ENCODE results near the gene STAT5A.
"Not testable (repeated sequence)": the region's sequence is repeated elsewhere in the genome, so short reads cannot be mapped to it uniquely, and the experiment has no call there.

The STAT5A gene

DNA sequence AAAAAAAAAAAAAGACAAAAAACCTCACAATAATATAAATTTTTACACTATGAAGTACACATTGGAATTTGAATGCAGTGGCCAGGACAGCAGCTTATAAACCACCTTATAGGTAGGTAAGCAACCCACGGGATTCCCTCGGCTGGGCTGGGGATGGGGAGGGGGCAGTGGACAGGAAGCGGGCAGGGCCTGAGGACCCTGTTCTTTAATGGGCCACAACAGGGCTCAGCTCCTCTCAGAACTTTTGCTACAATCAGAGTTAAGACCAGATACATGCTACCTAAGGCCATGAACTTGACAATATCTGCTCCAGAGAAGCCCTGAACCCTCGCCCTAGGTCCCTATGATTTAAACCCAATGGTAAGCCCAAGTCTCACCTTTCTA lies 25.1 kb downstream of the STAT5A start:
- H3K4me3 ChIP-seq (ENCODE audit: low read depth, low read length): no peak overlapping the region
- in situ Hi-C loops (cut with HindIII; ENCODE audit: low sequenced_read_pairs): no loop called here
- no peak for DNase-seq (ENCODE audit: low read depth, low spot score)
- TF ChIP-seq, protein P1, sequence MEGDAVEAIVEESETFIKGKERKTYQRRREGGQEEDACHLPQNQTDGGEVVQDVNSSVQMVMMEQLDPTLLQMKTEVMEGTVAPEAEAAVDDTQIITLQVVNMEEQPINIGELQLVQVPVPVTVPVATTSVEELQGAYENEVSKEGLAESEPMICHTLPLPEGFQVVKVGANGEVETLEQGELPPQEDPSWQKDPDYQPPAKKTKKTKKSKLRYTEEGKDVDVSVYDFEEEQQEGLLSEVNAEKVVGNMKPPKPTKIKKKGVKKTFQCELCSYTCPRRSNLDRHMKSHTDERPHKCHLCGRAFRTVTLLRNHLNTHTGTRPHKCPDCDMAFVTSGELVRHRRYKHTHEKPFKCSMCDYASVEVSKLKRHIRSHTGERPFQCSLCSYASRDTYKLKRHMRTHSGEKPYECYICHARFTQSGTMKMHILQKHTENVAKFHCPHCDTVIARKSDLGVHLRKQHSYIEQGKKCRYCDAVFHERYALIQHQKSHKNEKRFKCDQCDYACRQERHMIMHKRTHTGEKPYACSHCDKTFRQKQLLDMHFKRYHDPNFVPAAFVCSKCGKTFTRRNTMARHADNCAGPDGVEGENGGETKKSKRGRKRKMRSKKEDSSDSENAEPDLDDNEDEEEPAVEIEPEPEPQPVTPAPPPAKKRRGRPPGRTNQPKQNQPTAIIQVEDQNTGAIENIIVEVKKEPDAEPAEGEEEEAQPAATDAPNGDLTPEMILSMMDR (IDR thresholded peaks at IDR 0.05; ENCODE audit: low read depth, low read length): no peak

DNA sequence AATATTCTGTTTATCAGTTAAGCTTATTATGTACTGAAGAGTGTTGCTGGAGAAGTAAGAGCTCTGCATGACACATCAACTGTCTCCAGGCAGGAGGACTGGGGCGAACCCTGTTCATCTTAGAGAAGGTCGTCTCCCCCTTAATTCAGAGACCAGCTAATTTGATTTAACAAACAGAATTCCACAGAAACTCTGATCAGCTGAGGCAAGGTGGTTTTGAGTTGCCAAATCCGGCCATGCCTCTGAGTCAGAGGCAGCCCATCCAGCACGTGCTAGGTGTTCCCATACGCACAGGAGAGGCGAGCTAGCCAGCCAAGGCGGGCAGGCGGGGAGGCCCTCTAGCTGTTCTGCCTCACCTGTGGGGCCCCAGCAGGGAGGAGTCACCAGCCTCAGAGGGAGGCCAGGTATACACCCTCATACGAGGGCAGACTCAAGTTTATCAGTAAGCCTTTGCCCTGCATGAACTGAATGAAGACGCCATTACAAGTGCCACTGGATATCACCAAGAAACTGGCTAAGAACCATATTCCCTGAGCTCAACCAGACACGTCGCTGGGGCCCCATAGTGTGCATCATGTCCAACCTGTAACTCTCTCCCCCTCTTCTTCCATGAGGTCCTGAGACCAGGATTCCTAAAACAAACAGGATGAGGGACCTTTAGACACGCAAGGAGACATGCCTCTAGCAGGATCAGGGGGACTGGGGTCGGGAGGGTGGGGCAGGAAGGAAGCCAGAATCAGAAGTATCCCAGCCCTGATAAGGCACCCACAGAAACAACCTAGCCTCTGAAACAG lies 25.7 kb downstream of the STAT5A start:
- TF ChIP-seq, protein P1 (IDR thresholded peaks at IDR 0.05; ENCODE audit: low read depth, low read length): no peak
- in situ Hi-C loops (cut with HindIII; ENCODE audit: low sequenced_read_pairs): no loop called here
- DNase-seq (ENCODE audit: low read depth, low spot score): no peak
- H3K4me3 ChIP-seq (ENCODE audit: low read depth, low read length): no peak overlapping the region

DNA sequence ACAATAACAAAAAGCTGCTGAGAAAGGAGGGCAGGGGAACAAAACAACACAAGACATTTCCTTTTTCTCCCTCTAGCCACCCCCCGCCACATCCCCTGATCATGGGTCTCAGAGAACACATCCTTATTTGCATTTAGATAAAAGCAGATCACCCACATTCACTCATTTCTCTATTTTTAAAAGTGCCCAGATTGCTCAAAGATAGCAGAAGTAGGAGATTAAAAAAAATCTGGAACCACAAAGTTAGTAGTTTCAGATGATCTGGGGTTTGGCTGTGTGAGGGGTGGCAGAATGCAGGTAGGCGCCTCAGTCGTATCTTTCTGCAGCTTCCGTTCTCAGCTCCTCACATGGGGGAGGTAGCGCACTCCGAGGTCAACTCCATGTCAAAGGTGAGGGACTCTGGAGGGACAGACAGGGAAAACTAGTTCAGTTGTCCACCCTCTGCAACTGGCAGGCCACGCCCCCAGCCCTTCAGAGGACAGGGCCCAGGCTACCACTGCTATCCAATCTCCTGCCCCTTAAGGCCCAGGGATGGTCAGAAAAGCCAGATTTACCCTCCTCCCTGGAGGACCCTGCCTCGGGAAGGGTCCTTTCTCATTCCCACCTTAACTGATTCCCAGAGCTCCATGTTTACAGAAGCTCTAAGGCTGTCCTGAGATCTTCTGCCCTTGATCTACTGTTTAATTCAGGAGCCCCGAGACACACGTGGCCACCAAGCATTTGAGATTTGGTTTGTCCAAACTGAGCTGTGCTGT lies 27.3 kb downstream of the STAT5A start:
- TF ChIP-seq, protein P1 (IDR thresholded peaks at IDR 0.05; ENCODE audit: low read depth, low read length): no peak
- H3K4me3 ChIP-seq (ENCODE audit: low read depth, low read length): no peak overlapping the region
- no peak for DNase-seq (ENCODE audit: low read depth, low spot score)
- in situ Hi-C loops (cut with HindIII; ENCODE audit: low sequenced_read_pairs): no loop called here

DNA sequence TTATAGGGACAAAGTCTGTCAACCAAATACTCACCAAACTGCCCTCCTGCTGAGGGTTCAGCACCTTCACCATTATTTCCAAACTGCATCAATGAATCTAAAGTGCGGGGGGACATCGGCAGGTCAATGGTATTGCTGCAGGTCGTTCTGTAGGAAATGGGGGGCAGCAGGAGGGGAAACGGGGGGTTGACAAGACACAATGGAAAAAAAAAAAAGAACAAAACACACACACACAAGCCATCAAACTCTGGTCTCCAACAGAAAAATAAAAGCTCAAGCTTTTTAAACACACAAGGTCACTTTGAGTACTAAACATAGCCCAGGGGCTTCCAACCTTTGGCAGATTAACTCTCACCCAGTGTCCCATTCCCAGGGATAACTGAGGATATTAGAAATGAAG lies 28.5 kb downstream of the STAT5A start:
- TF ChIP-seq, protein P1 (IDR thresholded peaks at IDR 0.05; ENCODE audit: low read depth, low read length): no peak
- no peak for DNase-seq (ENCODE audit: low read depth, low spot score)
- in situ Hi-C loops (cut with HindIII; ENCODE audit: low sequenced_read_pairs): no loop called here
- no peak overlapping the region for H3K4me3 ChIP-seq (ENCODE audit: low read depth, low read length)

DNA sequence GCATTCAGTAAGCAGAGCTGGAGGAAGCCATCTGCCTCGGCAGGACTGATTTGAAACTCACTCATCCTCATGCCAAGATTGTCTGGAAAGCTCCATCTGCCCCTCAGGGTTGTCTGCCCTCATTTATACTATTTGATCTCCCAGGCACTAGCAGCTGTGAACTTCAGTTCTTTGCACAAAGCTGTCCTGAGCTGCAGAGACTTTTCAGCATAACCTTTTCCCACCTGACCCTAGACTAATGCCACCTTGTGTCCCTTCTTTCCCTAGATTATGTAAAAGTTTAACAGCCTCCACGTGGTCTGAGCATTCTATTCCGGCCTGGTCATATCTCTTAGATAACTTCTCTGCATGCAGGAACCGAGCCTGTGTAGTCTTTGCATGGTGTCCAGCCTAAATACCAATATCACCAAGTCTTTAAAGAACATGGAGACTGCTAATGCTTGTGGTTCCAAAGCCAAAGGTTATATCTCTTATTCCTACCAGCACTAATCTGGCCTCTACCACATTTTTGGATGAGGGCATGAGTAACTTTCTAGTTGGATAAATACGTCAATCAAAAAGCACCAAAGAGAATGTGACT lies 29.1 kb downstream of the STAT5A start:
- DNase-seq (ENCODE audit: low read depth, low spot score): no peak
- TF ChIP-seq, protein P1 (IDR thresholded peaks at IDR 0.05; ENCODE audit: low read depth, low read length): no peak
- in situ Hi-C loops (cut with HindIII; ENCODE audit: low sequenced_read_pairs): no loop called here

DNA sequence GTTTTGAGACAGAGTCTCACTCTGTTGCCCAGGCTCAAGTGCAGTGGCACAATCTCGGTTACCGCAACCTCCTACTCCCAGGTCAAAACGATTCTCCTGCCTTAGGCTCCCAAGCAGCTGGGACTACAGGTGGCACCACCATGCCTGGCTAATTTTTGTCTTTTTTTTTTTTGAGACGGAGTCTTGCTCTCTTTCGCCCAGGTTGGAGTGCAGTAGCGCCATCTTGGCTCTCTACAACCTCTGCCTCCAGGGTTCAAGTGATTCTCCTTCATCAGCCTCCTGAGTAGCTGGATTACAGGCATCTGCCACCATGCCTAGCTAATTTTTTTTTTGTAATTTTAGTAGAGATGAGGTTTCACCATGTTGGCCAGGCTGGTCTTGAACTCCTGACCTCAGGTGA lies 29.7 kb downstream of the STAT5A start:
- in situ Hi-C loops (cut with HindIII; ENCODE audit: low sequenced_read_pairs); H3K4me3 ChIP-seq (ENCODE audit: low read depth, low read length); DNase-seq (ENCODE audit: low read depth, low spot score): not testable (repeated sequence)

More for the DNA sequence above, 29.1 kb downstream of the STAT5A start:
- no peak overlapping the region for H3K4me3 ChIP-seq (ENCODE audit: low read depth, low read length)

DNA sequence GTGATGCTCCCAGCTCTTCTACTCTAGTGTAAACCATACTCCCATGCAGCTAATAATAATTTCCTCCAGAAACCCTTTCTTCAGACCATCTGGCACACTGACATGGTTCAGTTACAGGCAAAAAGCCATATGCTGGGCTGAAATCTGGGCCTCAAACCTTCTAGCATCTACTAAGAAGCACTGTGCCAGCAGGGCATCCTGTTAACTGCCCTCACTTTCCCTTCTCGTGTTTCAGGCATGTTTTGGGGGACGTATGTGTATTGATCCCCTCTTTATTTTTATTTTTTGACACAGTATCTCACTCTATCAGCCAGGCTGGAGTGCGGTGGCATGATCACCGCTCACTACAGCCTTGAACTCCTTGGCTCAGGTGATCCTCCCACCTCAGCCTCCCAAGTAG lies 33.3 kb downstream of the STAT5A start:
- DNase-seq (ENCODE audit: low read depth, low spot score): no peak
- in situ Hi-C loops (cut with HindIII; ENCODE audit: low sequenced_read_pairs): no loop called here
- TF ChIP-seq, protein P1 (IDR thresholded peaks at IDR 0.05; ENCODE audit: low read depth, low read length): no peak
- H3K4me3 ChIP-seq (ENCODE audit: low read depth, low read length): no peak overlapping the region

All from astrocyte of the spinal cord (primary cell).